Spleen (tissue), 7 donors: ENCODE measurements around the gene MAMDC4.

Experiments
- CTCF ChIP-seq, 11 experiments: fragments of 200-600 bp in 7 of 11; fragments of 450-650 bp in 4 of 11; sonication (generic) in 4 of 11; IDR thresholded peaks in 8 of 11; conservative IDR thresholded peaks in 3 of 11; 1 replicate in 7 of 11; 2 replicates in 4 of 11; pipeline versions ENCODE4 v1.4.0 to v1.8.0; 2016 to 2021; ENCODE audit warnings: antibody characterized with exemption in 11 of 11, inconsistent platforms in 4 of 11, mild to moderate bottlenecking in 1 of 11
- POLR2AphosphoS5 ChIP-seq, 3 donors: sonication (generic); formaldehyde crosslinking; IDR thresholded peaks; one replicate each; pipeline ENCODE4 v1.5.1; 2017; ENCODE audit warnings: antibody characterized with exemption in 3 of 3
- donor health status: DM: no; HTN: no; CAD: no; lungs with moderate emphysema.
- donor health status: DM: no; HTN: no; CAD: no.
- donor health status: DM: no; HTN: no; CAD: no.

GRCh38 chr9:136862849-136863622 is 10.9 kb downstream of the MAMDC4 start:
- TF ChIP-seq POLR2AphosphoS5 (IDR thresholded peaks at IDR 0.05) (no peak), CTCF (IDR thresholded peaks at IDR 0.05 in 8 of 11, conservative IDR thresholded peaks at IDR 0.05 in 3 of 11) (no peak)
